Measurements from ENCODE around the gene DCP1B.

Gene DCP1B

GRCh38 chr12:2047752-2048151 is 43.5 kb upstream of the DCP1B start:
- no peak for TF ChIP-seq CTCF (IDR thresholded peaks at IDR 0.05; ENCODE audit: low read depth, low read length, missing control alignments)
- DNase-seq (ENCODE audit: extremely low read depth, low read depth): no peak
- no peak overlapping the region for H3K4me3 ChIP-seq (replicated peaks; ENCODE audit: low read depth, low read length)

GRCh38 chr12:2046957-2047356 is 42.7 kb upstream of the DCP1B start:
- no peak for TF ChIP-seq CTCF (IDR thresholded peaks at IDR 0.05; ENCODE audit: low read depth, low read length, missing control alignments)
- DNase-seq (ENCODE audit: extremely low read depth, low read depth): no peak
- no peak overlapping the region for H3K4me3 ChIP-seq (replicated peaks; ENCODE audit: low read depth, low read length)

GRCh38 chr12:2044165-2044564 is 39.9 kb upstream of the DCP1B start:
- no peak for TF ChIP-seq CTCF (IDR thresholded peaks at IDR 0.05; ENCODE audit: low read depth, low read length, missing control alignments)
- DNase-seq (ENCODE audit: extremely low read depth, low read depth): no peak
- no peak overlapping the region for H3K4me3 ChIP-seq (replicated peaks; ENCODE audit: low read depth, low read length)

GRCh38 chr12:2043054-2043453 is 38.8 kb upstream of the DCP1B start:
- no peak overlapping the region for H3K4me3 ChIP-seq (replicated peaks; ENCODE audit: low read depth, low read length)
- no peak for DNase-seq (ENCODE audit: extremely low read depth, low read depth)
- no peak for TF ChIP-seq CTCF (IDR thresholded peaks at IDR 0.05; ENCODE audit: low read depth, low read length, missing control alignments)

DNA sequence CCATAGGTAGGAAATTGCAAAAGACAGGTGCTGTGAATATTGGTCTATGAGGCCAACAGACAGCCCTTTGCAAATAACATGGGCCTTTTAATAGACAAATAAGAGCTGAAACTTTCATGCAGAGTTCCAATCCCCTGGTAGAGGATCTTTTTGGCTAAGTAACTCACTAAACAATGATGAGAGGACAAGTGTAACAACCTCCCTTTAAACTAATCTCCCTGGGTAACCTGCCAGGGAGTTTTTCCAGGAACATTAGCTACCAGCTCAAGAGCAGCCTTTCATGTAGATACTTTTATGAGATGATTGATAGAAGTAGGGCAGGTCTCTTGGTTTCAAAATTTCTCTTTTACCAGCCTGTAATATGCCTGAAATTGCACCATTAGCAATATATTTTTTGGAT is 34.8 kb upstream of the DCP1B start:
- DNase-seq (ENCODE audit: extremely low read depth, low read depth): no peak
- H3K4me3 ChIP-seq (replicated peaks; ENCODE audit: low read depth, low read length): no peak overlapping the region
- TF ChIP-seq CTCF (IDR thresholded peaks at IDR 0.05; ENCODE audit: low read depth, low read length, missing control alignments): no peak

DNA sequence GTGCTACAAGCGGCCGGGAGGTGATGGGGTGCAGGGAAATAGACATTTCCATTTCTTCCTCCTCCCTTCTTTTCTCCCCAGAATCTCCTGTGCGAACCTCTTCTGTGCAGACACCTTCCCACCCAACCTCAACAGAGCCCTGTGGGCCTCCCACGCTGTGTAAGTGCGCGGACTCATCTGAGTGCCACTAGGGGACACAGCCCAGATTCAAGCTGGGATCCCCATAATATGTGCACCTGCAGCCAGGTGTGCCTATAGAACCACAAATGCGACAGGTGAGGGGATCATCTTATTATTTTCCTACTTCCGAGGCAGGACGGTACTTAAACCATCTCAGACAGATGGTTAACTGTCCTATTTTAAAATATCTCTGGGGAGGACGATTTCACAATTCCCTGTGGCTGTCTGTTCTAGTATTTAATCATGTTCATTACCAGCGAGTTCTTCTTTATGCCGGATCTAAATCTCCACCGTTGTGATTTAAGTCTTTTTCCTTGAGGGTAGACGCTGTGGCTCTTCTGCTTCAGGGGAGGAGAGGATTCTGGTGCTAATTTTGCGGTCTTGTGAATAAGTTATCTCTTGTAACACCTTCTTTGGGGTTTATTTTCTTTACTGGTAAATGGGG is 31.3 kb upstream of the DCP1B start:
- no peak for DNase-seq (ENCODE audit: extremely low read depth, low read depth)
- TF ChIP-seq CTCF (IDR thresholded peaks at IDR 0.05; ENCODE audit: low read depth, low read length, missing control alignments): no peak
- H3K4me3 ChIP-seq (replicated peaks; ENCODE audit: low read depth, low read length): peak overlapping the region; percentile 32

Data from HFF-Myc (cell line).